ENCODE results near the gene SLC25A23.

The SLC25A23 gene

DNA sequence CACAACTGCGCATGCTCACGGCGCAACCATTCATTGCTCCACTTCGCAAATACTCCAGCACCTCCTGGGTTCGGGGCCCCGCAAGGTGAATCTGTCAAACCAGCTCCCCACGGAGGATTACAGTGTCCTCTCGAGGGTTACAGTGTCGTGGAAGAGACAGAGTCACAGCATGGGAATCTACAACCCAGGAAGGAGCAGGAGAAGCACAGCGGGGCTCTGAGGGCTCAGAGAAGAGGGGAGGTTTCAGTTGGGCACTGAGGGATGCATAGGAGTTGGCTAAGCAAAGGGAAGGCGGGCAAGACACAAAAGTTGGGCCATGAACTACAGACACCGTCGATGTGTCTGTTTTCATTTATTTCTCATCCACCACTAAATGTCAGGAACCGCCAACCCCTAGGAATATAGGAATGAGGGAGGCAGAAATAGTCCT lies 65.6 kb downstream of the SLC25A23 start:
- DNase-seq, result no peak

DNA sequence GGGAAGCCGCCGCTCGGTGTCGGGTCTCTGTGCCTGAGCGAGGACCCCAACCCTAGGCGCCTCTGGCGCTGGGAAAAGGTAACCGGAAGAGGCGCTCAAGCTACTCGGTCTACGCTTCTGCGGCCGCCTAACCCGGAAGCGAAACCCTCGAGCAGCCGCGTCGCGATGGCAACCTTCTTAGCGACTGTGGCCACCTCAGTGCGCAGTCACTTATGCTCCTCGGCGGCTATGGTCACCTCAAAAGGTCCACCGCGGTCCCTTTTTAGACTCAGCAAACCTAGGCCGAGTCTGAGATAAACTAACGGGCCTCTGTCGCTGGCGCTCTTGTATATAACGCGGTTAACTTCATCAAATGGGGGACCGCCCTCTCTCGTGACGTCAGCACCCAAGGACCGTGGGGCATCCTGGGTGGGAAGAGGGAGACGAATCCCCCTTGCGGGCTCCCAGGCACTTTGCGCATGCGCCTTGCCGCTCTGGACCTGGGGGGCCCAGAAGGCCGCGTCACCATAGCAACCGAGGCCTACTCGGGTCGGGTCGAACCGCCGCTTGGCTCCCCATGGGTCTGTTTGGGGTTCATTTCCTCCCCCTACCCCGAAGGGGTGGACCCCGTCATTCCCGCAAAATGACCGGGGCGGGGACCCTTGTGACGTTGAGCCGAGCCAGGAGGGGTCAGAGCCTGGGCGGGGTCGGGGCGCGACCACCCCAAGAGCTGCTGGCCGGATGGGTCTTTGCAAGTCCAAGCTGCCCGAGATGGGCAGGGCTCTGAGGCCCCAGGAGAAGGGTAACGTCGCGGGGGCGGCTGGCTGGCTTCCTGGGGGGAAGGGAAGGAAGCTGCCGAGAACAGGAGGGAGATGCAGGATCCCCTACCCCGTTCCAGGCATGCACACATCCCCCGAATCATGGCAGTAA lies 66.3 kb downstream of the SLC25A23 start, which contains the start of gene GTF2F1:
GTF2F1 (minus strand) TSS at position 91 of the 909 bp plus-strand sequence. CDS start 169 bp downstream, outside the sequence.
- DNase-seq, result peak; percentile 95

DNA sequence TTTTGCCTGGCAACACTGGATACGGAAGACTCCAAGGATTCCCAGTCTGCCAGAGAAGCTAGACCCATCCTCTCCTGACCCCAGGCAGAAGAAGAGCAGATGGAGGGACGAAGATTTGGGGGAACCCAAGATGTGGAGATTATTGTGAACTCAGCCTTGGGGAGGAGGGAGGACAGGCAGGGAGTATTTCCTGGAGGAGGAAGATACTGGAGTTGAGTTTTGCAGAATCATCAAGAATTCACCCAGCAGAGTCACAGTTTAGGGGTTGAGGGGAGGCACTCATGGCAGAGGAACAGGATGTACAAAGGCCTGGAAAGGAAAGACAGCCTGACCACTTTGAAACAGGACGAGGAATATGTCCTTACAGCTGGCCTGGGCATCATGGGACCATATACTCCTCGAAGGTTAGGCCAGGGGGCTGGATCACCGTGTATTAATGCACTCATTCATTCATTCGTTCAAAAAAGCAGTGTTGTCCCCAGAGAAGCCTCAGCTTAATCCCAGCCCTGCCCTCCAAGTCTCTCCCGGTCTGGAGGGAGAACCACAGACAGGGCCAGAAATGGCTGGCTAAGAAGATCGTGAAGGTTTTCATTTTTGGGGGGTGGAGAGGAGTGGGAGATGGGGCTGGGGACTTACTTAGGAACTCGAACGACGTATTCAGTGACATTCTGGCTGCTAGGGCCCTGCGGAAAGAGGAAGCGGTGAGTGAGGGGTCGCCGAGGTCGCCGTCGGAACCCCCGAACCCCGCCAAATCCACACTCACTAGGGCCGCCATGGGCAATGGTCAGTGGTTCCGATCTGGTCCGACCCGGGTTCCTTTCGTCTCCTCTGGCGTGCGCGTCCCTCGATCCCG lies 67.1 kb downstream of the SLC25A23 start:
- DNase-seq, result no peak
